NCI-H1930 (cell line): Measurements from ENCODE around the gene CADM2.
"Not testable (repeated sequence)": the region's sequence is repeated elsewhere in the genome, so short reads cannot be mapped to it uniquely, and the experiment has no call there.

Experiments
- DNase-seq, 2 experiments: peaks; one replicate each; lab custom pipeline; 2025; lab: John Stamatoyannopoulos, UW

Gene CADM2

GRCh38 chr3:84958495-84959469 lies at the start of gene CADM2:
Gene CADM2 (plus strand): TSS chr3:84958989.
- DNase-seq: peak; percentile 43 to 68

DNA sequence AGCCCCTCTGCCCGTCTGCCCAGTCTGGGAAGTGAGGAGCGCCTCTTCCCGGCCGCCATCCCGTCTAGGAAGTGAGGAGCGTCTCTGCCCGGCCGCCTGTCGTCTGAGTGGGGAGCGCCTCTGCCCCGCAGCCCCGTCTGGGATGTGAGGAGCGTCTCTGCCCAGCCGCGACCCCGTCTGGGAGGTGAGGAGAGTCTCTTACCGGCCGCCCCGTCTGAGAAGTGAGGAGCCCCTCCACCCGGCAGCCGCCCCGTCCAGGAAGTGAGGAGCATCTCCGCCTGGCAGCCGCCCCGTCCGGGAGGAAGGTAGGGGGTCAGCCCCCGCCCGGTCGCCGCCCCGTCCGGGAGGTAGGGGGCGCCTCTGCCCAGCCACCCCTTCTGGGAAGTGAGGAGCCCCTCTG lies 40.2 kb upstream of the CADM2 start:
- not testable (repeated sequence) for DNase-seq

DNA sequence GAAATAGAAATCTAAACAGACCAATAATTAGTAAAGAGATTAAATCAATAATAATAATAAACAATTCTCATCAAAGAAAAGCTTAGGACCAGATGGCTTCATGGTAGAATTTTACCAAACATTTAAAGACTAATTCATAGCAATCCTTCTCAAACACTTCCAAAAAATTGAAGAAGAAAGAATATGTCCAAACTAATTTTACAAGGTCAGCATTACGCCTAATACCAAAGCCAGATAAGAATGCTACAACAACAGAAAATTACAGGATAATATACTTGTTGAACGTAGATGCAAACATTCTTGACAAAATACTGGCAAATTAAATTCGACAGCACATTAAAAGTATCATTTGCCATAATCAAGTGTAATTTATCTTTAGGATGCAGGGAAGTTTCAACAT lies 36.1 kb upstream of the CADM2 start:
- DNase-seq: no peak

DNA sequence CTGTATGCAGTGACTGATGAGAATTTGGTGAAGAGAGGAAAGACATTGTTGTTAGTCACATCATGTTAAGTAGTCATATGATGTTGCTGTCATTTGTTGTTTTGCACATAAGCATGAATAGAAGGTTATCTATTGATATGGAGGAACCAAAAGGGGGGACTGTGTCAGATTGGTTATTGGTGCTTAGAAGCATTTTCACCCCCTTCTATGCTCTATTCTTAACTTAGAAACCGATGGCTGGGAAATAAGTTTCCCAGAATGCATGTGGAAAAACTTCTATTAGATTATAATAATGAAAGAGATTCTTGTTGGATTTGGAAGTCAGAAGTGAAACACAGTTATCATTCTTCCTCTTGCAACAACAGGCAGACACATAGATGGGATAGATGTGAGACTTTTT lies 33.2 kb upstream of the CADM2 start:
- no peak for DNase-seq

DNA sequence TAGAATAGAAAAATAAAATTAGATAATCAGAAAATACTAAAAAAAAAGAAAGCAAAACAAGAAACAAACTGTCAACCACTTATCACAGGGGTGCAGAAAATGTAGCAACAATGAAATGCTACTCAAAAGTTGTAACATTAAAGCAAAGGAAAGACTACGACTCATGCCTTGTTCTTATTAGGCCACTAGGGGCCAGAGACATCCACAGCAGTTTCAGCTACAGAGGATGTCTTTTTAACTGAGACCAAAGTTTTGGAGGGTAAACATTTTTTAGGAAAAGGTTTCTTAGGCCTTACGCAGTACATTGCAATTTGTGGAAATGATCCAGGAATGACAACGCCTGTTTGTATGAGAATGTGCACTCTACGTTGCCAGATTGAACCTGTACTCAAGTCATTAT lies 15.4 kb upstream of the CADM2 start:
- no peak for DNase-seq

- DNase-seq: no peak
Observed at GRCh38 chr3:84946240-84946639, 12.5 kb upstream of the CADM2 start.

- DNase-seq: no peak
Observed at GRCh38 chr3:84959470-84960271, 882 bp downstream of the CADM2 start.

GRCh38 chr3:84960581-84960980 lies 1.8 kb downstream of the CADM2 start:
- no peak for DNase-seq

DNA sequence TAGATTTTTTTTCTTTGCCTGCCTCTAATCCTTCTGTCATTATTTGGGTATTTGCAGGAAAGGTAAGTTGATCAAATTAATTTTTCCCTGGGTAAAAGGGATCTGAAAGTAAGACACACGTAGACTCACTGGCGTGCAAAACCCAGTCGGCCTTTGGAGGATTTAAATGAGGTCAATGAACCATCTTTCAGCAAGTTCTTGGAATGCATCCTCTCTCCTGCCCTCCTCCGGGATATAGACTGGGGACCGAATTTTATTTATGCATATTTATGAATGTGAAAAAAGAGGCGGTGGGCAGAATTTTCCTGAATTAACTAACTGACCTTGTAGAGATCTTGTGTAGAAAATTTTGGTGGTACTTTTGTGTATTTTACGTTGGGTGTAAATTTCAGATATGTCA lies 2.2 kb downstream of the CADM2 start:
- DNase-seq: no peak

GRCh38 chr3:84961521-84962255 lies 2.9 kb downstream of the CADM2 start:
- no peak for DNase-seq

GRCh38 chr3:84962415-84962814 lies 3.6 kb downstream of the CADM2 start:
- no peak for DNase-seq

DNA sequence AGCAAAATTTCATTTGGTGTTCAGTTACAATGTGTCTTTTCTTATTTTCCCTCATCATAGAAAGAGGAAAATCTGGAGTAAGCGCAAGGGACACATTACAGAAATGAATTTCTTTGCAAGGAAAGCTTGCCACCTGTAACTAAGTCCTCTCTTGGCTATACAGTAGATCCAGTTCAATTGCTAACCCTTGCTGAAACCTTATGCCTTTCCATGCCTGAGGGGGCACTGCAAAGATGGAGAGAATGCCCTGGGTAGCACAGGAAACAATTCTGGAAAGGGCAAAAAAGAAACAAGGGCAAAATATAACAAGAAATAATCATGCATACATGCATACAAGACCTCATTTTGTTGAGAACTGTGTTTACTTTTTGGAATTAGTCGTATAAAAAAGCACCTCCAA lies 4.3 kb downstream of the CADM2 start:
- no peak for DNase-seq

DNA sequence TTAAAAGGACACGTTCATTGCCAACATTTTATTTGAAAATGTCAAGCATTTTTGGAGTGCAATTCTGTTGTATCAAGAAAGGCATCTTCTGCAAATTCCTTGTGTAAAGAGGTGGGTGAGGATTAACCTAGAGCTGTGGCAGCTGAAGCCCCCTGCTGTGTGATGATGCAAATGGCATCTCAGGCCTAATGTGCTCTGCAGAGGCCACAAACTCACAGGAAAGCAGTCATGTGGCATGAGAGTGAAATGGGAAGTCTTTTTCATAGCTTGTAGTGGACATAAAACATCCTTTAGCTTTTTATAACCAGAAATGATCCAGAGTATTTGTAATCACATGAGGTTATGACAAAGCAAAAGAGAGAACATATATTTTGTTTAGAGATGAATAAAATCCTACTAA lies 6.4 kb downstream of the CADM2 start:
- no peak for DNase-seq

DNA sequence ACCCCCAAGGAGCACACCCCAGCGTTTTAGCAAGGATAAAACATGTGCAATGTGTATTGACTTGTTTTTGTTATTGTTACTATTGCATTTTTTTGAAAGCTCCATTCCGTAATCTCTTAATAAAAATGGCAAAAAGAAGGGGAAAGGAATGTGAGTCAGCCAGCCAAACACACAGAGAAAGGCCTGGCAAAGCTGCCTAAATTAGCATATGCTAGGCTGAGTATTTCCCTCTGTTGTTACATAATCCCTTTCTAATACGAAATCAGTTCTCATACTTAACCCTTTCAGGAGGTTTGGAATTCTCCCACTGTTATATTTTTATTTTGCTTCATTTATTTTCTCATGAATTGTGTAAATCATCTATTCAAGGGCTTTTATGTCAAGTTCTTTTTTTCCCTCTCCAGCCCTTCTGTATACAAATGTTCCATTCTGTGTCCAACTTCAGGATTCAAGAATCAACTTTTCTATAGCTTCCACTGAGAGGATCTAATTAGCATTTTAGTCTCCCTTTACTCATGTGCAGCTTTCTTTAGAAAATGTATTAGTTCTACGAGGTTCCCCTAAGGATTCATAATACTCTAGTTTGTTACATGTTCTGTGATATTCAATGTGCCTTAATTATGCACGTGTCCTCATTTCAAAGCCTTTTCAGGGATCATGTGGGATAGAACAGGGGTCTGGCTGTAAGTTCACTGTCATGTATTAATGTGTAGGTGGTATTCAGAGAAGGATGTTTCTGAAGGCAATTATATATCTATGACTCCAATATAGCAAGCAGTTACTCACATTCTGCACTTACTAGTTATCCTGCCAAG lies 9.2 kb downstream of the CADM2 start:
- DNase-seq: no peak

GRCh38 chr3:84968701-84969235 lies 10.0 kb downstream of the CADM2 start:
- no peak for DNase-seq

DNA sequence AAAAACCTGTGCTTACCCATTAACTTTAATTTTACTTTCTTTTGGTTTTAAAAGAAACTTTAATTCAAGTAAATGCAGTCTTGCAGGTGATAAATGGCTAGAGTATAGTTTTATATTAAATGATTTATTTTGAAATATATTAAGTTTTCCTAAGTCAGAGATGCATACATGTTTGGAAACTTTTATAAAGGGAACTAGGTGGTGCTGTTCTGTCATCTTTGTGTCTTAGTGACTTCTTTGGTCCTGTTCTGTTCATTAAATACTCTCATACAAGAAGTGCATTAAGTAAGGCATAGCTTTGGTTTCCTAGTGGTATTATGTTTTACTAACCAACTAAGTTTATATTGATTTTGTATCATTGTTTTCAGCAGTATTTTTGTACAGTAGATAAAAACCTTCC lies 15.6 kb downstream of the CADM2 start:
- no peak for DNase-seq

- no peak for DNase-seq
Observed at GRCh38 chr3:84977021-84977420, 18.2 kb downstream of the CADM2 start.

- no peak for DNase-seq
Observed at GRCh38 chr3:84978843-84979242, 20.1 kb downstream of the CADM2 start.

DNA sequence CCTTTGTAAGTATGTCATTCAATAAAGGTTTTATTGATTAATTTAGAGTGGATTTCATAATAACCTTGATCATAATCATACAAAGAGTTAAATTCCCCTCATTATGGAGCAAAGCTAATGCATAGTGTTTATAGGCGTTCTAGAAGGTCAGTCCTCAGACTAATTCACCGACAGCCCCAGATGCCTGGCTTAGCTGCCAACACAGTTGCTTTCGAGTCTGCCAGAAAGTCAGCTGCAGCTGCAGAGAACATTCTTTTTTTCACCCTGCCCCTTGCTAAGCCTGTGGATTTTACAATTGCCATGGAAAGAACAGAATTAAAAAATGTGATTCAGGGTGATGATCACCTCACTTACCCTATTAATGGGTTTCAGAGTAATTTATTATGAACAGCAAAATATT lies 21.2 kb downstream of the CADM2 start:
- DNase-seq: no peak

DNA sequence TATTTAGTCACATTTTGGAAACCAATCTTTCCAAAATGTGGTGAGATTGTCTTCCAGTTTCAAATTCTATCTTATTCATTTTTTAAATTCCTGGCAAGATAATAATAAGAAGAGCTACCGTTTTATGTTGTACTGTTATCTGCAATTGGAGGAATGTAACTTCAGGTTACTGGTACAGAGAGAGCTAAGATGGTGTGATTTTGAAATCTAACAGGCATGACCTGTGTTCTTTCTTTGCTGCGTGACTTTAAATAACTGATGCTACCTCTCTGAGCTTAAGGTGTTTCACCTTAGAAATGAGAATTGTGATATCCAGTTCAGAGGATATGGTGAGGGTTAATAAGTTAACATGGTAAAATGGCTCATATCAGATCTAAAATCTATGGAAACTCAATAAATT lies 21.7 kb downstream of the CADM2 start:
- DNase-seq: no peak

DNA sequence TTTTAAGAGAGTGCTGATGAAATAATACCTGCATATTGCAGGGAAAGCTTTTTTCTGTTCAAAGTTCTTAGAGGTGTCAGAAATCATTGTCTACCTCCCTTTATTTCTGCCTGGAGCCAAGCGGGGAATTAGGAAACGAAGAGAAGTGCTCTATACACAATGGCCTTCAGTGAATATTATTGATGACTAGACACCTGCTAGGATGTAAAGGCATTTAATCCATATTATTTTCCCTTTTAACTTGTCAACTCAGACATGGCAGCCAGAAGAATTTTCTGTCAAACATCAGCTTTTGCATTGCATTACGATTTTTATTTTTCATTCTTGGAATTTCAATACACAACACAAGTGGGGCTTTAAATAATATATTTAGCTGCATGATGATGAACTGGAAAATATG lies 24.7 kb downstream of the CADM2 start:
- no peak for DNase-seq
